GM12864 (cell line): ENCODE data around the gene IL1A.

Source experiments
- DNase-seq: peaks from one replicate; pipeline ENCODE4 v3.0.0-alpha.2; 2011; ENCODE audit warnings: low read depth
- H3K4me3 ChIP-seq: 2 replicates; pipeline ENCODE4 v1.5.1; 2011; ENCODE audit warnings: mild to moderate bottlenecking, low read depth, low read length, control low read depth
- TF ChIP-seq, protein P1 (sequence below): IDR thresholded peaks from 2 replicates; pipeline ENCODE4 v1.5.1; 2011; ENCODE audit warnings: low read depth, mild to moderate bottlenecking, moderate library complexity, low read length, control low read depth, inconsistent platforms; ENCODE audit errors: missing control alignments

The IL1A gene

DNA sequence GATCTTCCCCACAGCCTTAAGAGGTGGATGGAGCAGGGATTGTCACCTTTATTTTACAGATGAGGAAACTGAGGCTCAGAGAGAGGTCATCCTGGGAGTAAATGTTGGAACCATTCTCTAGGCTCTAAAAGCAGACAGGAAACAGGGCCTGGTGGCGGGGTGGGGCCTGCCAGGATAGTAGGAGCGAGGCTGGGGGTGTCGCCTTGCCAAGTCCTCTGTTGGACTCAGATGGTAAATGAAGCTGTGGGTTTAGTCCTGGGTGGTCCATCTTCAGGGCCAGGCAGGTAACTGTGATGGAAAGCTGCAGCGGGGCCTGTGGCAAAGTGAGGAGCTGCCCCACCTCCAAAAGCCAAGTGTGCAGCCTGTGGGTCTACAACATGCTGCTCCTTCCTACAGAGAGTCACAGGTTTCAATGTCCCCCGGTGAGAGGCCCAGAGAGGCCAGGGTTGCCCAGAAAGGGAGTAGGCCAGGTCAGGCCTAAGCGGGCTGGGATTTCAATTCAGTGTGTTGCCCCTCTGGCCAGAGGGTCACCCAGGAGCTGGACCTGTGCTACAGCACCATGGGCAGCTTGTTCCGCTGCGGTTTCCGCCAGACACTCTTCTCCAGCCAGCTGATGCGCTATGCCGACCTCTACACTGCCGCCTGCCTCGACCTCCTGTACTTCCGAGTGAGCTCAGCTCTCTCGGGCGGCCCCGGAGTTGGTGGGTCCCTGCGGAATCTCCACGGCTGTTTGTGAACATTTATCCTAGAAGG lies 56.8 kb downstream of the IL1A start:
- TF ChIP-seq, protein P1, sequence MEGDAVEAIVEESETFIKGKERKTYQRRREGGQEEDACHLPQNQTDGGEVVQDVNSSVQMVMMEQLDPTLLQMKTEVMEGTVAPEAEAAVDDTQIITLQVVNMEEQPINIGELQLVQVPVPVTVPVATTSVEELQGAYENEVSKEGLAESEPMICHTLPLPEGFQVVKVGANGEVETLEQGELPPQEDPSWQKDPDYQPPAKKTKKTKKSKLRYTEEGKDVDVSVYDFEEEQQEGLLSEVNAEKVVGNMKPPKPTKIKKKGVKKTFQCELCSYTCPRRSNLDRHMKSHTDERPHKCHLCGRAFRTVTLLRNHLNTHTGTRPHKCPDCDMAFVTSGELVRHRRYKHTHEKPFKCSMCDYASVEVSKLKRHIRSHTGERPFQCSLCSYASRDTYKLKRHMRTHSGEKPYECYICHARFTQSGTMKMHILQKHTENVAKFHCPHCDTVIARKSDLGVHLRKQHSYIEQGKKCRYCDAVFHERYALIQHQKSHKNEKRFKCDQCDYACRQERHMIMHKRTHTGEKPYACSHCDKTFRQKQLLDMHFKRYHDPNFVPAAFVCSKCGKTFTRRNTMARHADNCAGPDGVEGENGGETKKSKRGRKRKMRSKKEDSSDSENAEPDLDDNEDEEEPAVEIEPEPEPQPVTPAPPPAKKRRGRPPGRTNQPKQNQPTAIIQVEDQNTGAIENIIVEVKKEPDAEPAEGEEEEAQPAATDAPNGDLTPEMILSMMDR, result no peak
- H3K4me3 ChIP-seq, result no peak overlapping the region
- no peak for DNase-seq

DNA sequence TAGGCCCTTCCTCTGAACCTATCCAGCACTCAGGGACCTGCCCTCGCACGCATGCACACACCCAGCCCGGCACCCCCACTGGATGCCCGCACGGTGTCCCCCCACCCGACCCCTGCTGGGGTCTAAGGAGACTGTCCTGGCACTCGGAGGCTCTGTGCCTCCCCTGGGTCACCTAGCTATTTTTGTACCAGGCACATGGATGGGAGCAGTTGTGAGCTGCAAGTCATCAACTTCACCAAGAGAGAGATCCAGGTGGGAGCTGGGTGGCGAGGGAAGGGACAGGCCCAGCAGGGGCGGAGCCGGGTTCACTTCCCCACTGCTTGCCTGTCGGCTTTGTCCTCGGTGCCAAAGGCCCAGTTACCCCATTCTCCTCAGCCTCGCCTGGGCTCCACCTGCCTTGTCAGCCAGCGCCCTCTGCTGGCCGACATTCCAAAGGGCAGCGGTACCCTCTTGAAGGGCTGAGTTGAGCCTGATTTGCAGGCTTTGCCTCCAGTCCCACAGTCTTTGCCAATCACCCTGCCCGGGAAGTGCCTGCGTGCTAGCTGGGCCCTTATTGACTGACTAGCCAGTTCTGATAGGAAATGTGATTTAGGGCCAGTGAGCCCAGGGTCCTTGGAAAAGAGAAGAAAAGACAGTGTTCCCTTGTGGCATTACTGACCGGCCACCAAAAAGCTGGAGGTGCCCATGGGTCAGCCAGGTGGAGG lies 57.7 kb downstream of the IL1A start:
- peak; percentile 70 for DNase-seq
- no peak overlapping the region; the same call in 1 of the 2 replicates for H3K4me3 ChIP-seq
- TF ChIP-seq, protein P1, result peak; percentile 98

DNA sequence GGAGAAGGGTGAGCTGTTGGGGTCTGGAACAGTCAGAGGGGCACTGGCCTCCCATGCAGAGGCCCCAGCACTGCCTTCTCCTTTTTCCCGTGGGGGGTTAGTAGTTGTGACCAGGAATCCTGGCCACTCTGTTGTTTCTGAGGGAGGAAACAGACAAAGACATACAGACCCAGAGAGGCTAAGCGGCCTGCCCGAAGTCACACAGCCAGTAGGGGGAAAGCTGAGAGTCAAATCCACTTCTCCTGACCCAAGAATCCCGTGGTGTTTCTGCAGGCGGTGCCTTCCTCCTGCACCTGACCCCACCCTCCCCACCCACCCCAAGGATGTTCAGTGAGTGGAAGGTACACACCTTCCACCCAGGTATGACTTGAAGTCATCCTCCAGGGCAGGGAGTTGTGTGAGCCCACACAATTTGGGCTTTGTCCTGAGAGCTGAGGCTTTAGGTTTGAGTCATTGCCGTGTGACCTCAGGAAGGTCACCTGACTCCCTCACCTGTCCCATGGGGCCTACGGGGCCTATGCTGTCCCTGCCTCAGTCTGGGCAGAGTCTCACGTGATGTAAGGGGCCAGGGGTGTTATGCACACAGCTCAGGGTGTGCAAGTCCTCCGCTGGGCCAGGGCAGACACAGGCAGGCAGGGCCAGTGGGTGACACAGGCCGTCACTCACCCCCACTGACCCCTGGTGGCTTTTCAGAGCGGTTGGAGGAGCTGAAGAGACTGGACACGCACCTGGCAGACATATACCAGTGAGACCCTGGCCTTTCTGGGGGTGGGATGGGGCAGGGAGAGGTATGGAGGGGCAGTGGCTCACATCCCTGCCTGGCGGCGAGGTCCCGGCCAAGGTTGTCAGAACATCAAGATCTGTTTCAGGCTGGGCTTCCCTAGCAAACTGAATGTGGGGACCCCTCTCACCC lies 58.5 kb downstream of the IL1A start:
- H3K4me3 ChIP-seq, result no peak overlapping the region; the same call in 1 of the 2 replicates
- TF ChIP-seq, protein P1, result peak; percentile 24
- DNase-seq, result no peak

GRCh38 chr2:112724591-112725525 lies 59.4 kb downstream of the IL1A start:
- TF ChIP-seq, protein P1, result peak; percentile 53
- H3K4me3 ChIP-seq, result no peak overlapping the region
- DNase-seq, result no peak

DNA sequence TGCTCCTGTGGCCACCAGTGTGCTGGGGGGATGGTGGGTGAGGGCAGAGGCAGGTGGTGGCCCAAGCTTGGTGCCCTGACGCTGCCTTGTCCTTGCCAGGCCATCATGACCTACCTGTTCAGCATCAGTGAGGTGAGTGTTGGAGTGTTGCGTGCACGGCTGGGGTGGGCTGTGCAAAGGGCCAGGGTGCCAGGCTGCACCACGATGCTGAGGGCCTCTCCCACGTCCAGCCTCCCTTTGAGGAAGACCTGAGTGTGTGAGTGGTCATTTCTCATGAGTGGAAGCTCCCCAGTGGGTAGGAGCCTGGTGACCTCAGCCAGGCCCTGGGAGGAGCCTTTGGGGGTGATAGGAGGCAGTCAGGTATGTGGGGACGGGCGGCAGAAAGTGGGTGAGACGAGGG lies 60.3 kb downstream of the IL1A start:
- TF ChIP-seq, protein P1, result no peak
- H3K4me3 ChIP-seq, result no peak overlapping the region
- DNase-seq, result no peak
